ENCODE results near the gene NLE1. TPM values are rescaled to one million over a fixed set of nuclear protein-coding genes. Genes with fewer than 3 reads are reported as not detected.
"Not testable (repeated sequence)": the region's sequence is repeated elsewhere in the genome, so short reads cannot be mapped to it uniquely, and the experiment has no call there.

Gene NLE1
- total RNA-seq, 2 donors from 2014 or later, result 17.7 to 35.6 TPM

DNA sequence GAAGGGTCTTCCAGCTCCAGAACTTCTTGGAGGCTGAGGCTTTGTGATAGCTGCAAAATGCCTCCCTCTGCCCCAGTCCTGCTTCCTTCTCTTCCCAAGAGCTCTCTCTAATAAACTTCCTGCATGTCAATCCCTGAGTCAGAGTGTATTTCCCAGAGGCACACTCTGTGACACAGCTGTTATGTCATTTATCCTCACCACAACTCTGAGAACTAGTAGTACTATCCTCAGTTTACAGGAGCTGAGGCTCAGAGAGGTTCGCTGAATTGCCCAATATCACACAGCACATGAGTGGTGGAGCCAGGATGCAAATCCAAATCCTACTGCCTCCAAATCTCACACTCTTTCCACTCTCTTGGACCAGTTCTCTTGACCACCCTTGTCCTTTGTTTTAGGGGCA lies 25.6 kb upstream of the NLE1 start:
- Mint-ChIP-seq H3K9me3 (no peaks in the 10 kb centered on the region), H3K27ac (no peak overlapping the region), H3K36me3 (no peaks in the 10 kb centered on the region)
- ATAC-seq (no peak), DNase-seq (ENCODE audit: low spot score in 2 of 2) (no peak)

DNA sequence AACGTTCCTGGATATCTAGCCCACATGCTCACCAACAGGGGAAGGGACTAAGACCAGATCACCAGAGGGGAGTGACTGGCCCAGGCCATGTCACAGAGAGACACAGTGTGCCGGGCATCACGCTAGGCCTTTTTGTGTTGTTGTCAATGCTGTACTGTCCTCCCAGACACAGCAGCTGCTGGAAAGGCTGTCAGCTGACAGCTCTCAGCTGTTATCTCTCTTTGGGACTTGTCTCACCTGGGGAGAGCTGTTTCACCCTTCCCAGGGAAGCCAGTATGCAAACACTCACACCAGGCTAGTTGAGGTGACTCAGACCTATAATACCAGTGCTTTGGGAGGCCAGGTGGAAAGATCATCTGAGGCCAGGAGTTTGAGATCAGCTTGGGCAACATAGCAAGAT lies 24.9 kb upstream of the NLE1 start:
- Mint-ChIP-seq H3K27ac (no peak overlapping the region), H3K36me3 (no peaks in the 10 kb centered on the region), H3K9me3 (no peaks in the 10 kb centered on the region)
- DNase-seq (ENCODE audit: low spot score in 2 of 2), result no peak
- ATAC-seq, result no peak

DNA sequence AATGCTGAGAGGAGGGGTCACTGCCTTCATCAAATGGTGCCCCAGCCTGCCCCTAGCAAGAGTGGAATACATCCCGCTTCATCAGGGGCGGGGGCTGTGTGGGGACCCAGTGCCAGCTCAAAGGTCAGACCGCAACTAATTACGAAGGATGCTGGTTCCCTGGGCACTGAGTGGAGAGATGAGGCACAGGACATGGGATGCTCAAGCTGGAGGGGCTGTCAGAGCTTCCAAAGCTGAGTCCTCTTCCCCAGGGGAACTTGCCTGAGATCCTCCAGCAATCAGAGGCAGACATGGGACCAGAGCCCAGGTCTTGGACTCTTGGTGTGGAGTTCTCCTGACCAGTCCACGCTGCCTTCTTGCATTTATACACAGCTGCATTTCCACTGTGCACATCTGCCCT lies 24.4 kb upstream of the NLE1 start:
- Mint-ChIP-seq H3K9me3 (no peaks in the 10 kb centered on the region), H3K27ac (no peak overlapping the region), H3K36me3 (no peaks in the 10 kb centered on the region)
- no peak for DNase-seq (ENCODE audit: low spot score in 2 of 2)
- ATAC-seq, result no peak

DNA sequence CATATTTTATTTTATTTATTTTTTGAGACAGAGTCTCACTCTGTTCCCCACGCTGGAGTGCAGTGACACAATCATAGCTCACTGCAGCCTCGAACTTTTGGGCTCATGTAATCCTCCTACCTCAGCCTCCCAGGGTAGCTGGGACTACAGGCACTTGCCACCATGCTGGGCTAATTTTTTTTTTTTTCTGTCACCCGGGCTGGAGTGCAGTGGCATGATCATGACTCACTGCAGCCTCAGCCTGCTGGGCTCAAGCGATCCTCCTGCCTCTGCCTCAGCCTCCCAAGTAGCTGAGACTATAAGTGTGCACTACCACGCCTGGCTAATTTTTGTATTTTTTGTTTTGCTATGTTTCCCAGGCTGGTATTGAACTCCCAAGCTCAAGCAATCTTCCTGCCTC lies 22.6 kb upstream of the NLE1 start:
- Mint-ChIP-seq H3K9me3 (no peaks in the 10 kb centered on the region), H3K27ac (no peak overlapping the region), H3K36me3 (no peaks in the 10 kb centered on the region)
- no peak for DNase-seq (ENCODE audit: low spot score in 2 of 2)
- ATAC-seq, result no peak

DNA sequence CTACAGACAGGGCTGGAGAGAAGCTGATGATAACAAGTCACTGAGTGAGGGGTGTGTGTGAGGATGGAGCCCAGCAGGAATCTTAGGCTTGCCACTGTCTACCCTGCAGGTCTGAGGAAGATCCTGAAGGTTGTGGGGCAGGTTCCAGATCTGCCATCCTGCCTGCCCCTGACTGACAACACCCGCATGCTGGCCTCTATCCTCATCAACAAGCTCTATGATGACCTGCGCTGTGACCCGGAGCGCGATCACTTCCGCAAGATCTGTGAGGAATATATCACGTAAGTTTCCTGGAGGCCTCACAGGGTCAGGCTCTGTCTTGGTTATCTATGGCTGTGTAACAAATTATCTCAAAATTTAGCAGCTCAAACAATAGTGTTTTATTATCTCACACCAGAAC lies 21.8 kb upstream of the NLE1 start:
- no peaks in the 10 kb centered on the region for H3K9me3 Mint-ChIP-seq
- DNase-seq (ENCODE audit: low spot score in 2 of 2) (no peak), ATAC-seq (no peak)
- no peaks in the 10 kb centered on the region for H3K36me3 Mint-ChIP-seq
- H3K27ac Mint-ChIP-seq, result no peak overlapping the region

DNA sequence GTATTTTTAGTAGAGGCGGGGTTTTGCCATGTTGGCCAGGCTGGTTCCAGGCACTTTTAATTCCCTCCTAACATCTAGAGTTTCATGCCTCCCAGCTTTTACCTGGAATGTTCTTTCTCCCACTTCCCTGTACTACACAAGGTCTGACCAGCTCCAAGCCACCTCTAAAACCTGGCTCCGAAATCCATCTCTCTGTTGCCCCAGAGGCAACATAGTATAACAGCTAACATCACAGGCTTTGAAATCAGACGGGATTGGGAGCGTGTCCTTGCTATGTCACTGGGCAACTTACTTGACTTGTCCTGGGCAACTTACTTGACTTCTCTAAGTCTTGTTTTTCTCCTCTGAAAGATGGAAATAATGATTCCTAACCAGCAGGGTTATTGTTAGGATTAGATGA lies 20.7 kb upstream of the NLE1 start:
- no peak overlapping the region for H3K27ac Mint-ChIP-seq
- H3K36me3 Mint-ChIP-seq, result no peaks in the 10 kb centered on the region
- H3K9me3 Mint-ChIP-seq, result peaks cover 0 to 4% of the 10 kb centered on the region in 2 donors
- DNase-seq (ENCODE audit: low spot score in 2 of 2) (no peak), ATAC-seq (no peak)

DNA sequence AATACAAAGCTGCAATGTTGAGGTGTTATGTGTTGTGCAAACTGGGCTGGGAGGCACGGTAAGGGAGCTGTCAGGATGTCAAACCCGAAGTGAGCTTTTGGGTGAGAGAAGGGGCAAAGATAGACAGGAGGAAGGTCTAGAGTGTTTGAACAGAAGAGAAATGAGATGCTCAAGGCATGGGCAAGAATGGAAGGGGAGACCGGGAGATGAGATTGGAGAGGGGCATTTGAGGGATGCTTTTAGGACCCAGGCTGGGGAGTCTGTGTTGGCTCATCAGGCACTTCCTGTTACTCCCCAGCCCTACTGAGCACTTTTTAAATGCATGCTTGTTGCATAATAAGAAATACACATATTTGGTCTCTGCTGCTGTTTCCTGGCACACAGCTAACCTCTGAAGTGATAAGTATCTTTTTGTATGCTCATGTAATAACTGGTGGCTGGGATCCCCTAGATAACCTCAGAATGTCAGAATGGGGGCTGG lies 19.2 kb upstream of the NLE1 start:
- DNase-seq (ENCODE audit: low spot score in 2 of 2) (no peak), ATAC-seq (peak in 1 of 2 donors; percentile 15)
- Mint-ChIP-seq H3K27ac (peak overlapping the region in 1 of 2 donors; percentile 46), H3K36me3 (no peaks in the 10 kb centered on the region), H3K9me3 (peaks cover 0 to 4% of the 10 kb centered on the region in 2 donors)

DNA sequence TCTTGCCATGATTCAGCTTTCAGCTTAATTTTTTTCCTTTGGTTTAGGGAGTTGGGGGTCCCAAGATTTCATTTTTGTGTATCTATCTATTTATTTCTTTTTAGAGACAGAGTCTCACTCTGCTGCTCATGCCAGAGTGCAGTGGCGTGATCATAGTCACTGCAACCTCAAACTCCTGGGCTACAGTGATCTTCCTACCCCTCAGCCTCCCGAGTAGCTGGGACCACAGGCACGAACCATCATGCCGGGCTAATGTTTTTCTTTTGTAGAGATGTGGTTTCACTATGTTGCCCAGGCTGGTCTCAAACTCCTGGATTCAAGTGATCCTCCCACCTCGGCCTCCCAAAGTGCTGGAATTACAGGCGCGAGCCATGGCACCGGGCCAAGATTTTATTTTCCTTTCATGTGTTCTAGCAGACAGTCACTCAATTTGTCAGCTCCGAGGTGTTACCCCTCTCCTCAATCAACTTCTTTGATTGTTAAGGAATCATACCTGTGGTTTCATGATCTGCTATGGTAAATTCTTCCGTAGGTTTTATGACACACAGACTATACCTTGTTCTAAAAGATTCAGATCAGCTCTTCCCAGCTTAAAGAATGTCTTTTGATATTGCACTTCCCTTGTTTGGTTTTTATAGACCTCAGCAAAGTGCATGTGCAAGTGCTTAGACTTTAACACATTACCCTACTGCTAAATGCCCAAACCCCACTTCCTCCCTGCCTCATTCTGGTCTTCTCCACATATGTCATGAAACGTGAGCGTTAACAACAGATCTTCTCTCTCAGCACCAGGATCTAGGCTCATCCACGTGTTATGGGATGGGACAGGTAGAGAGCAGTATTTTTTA lies 18.5 kb upstream of the NLE1 start:
- ATAC-seq, result peak; percentile 85 to 91
- H3K27ac Mint-ChIP-seq, result peak overlapping the region; percentile 6 to 46
- no peaks in the 10 kb centered on the region for H3K36me3 Mint-ChIP-seq
- peak in 1 of 2 donors; percentile 20 for DNase-seq (ENCODE audit: low spot score in 2 of 2)
- peaks cover 0 to 4% of the 10 kb centered on the region in 2 donors for H3K9me3 Mint-ChIP-seq

DNA sequence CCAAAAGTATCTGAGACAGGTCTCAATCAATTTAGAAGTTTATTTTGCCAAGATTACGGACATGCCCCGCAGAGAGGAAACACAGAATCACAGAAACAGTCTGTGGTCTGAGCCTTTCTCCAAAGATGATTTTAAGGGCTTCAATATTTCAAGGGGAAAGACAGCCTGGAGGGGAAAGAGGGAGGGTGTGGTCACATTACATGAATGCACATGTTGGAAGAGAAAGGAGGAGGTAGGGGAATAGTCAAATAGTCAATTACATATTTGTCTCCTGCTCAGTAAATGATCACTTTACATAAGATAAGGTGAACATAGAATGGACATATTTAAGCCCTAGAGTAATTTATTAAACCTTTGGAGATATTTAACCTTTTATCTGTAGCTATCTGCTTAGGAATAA lies 17.8 kb upstream of the NLE1 start:
- Mint-ChIP-seq H3K36me3 (no peaks in the 10 kb centered on the region), H3K27ac (peak overlapping the region in 1 of 2 donors; percentile 46), H3K9me3 (peaks cover 0 to 4% of the 10 kb centered on the region in 2 donors)
- DNase-seq (ENCODE audit: low spot score in 2 of 2) (no peak), ATAC-seq (no peak)

DNA sequence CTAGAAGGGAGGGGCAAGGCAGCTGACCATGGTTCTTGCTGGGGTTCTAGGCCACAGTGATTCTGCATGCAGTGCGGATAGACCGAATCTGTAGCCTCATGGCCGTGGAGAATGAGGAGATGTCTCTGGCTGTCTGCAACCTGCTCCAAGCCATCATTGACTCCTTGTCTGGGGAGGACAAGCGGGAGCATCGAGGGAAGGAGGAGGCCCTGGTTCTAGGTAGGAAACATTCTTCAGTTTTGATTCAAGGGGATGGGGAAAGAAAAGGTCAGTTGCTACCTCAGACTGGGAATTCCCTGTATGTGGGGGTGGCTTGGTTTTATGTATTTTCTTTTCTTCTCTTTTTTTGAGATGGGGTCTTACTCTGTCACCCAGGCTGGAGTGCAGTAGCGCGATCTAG lies 13.1 kb upstream of the NLE1 start:
- peaks cover 0 to 4% of the 10 kb centered on the region in 2 donors for H3K9me3 Mint-ChIP-seq
- no peak overlapping the region for H3K27ac Mint-ChIP-seq
- ATAC-seq (no peak), DNase-seq (ENCODE audit: low spot score in 2 of 2) (no peak)
- no peaks in the 10 kb centered on the region for H3K36me3 Mint-ChIP-seq

DNA sequence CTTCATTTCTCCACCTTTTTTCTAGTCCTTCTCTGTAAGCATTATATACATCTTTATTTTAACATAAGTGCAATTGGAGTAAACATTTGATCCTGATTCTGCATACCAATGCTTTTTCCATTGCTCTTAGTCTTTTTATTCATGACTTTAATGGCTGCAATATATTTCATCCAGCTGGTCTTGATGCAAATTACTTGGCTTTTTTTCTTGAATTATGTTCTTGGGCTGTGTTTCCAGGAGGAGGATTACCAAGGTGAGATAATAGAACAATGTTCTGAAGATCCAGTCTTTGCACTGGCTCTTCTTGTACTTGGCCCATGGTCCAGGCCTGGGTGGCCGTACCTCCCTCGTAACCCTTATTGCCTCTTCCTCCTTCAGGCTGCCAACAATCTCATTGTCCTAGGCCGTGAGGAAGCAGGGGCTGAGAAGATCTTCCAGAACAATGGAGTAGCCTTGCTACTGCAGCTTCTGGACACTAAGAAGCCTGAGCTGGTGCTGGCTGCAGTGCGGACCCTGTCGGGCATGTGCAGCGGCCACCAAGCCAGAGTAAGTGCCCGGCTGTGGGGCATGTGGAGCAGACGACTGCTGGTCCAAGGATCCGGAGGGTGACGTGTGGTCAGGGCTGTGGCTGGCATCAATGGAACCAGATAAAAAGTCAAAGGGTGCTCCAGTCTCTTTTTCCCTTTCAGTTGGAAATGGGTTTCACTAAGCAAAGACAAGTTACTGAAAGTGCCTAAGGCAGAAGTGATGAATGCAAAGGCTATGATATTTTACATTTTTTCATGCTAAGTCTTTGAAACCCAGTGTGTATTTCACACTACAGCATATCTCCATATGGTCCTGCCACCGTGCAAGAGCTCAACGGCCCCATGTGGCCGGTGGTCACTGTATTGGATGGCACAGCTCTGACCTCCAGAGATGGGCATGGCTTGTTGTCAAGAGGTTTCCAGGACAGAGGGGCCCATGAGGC lies 12.4 kb upstream of the NLE1 start:
- no peak overlapping the region for H3K27ac Mint-ChIP-seq
- H3K9me3 Mint-ChIP-seq, result peaks cover 0 to 4% of the 10 kb centered on the region in 2 donors
- no peaks in the 10 kb centered on the region for H3K36me3 Mint-ChIP-seq
- DNase-seq (ENCODE audit: low spot score in 2 of 2), result no peak
- ATAC-seq, result no peak

DNA sequence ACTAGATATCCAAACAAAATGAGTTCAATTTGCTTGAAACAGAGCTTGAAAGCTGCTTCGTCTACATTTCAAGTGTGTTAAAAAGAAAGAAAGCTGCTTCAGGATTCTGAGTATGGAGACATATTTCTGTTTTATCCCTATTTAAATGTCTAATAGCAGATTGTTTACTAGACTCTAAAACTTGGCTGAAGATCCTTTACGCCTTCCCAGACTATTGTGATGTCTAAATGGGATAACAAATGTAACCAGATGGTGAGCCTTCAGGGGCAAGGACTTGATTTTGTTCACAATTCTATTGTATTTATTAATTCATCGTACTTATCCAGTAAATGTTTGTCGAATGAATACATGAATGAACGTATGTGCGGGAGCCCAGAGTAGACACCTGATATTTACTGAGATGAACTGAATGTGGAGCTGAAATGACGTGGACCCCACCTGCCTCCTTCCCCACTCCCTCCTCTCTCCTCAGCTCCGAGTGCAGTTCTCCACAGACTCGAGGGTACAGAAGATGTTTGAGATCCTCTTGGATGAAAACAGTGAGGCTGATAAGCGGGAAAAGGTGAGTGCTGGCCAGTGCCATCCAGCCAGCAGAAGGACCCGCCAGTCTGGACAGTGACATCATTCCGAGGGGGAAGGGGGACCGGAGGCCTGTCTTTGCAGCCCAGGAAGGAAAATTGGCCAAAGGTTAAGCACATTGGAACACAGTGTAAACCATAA lies 10.5 kb upstream of the NLE1 start:
- Mint-ChIP-seq H3K36me3 (no peaks in the 10 kb centered on the region), H3K27ac (no peak overlapping the region), H3K9me3 (no peaks in the 10 kb centered on the region)
- no peak for ATAC-seq
- DNase-seq (ENCODE audit: low spot score in 2 of 2), result no peak

DNA sequence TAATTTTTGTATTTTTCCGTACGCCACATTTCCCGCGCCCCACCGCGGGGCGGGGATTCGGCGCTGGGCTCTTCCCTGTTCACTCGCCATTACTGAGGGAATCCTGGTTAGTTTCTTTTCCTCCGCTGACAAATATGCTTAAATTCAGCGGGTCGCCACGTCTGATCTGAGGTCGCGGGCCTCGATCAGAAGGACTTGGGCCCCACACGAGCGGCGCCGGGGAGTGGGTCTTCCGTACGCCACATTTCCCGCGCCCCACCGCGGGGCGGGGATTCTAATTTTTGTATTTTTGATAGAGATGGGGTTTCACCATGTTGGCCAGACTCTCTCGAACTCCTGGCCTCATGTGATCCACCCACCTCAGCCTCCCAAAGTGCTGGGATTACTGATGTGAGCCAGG lies 9.0 kb upstream of the NLE1 start:
- not testable (repeated sequence) for H3K36me3 Mint-ChIP-seq, ATAC-seq, H3K9me3 Mint-ChIP-seq

DNA sequence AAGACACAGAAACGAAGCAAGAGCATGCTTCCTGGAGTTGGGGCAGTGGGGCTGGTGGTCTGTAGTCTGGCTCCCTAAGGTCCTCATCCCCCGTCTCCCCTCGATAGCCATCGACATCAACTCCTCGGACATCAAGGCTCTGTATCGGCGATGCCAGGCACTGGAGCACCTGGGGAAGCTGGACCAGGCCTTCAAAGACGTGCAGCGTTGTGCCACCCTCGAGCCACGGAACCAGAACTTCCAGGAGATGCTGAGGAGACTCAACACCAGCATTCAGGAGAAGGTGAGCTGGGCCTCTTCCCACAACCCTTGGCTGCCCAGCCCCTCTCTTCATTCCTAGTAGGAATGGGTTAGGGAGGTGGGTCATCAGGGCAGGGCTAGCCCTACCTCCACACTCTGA lies 7.8 kb upstream of the NLE1 start:
- Mint-ChIP-seq H3K36me3 (no peaks in the 10 kb centered on the region), H3K9me3 (no peaks in the 10 kb centered on the region), H3K27ac (no peak overlapping the region)
- no peak for ATAC-seq
- DNase-seq (ENCODE audit: low spot score in 2 of 2), result no peak

More for the DNA sequence above, 9.0 kb upstream of the NLE1 start:
- H3K27ac Mint-ChIP-seq, result not testable (repeated sequence)
- peak in 1 of 2 donors; percentile 66 for DNase-seq (ENCODE audit: low spot score in 2 of 2)

DNA sequence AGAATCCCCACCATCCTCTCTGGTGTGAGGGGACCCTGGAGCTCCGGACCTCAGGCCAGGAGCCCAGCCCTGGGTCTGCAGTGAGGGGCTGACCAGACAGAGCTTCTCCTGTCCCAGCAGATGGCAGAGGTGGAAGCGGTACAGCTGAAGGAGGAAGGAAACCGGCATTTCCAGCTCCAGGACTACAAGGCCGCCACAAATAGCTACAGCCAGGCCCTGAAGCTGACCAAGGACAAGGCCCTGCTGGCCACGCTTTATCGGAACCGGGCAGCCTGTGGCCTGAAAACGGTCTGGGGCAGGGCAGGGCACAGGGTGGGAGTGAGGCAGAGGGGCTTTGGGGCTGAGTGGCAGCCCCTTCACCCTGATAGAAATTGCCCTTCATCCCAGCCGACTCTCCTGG lies 6.0 kb upstream of the NLE1 start:
- no peak for ATAC-seq

DNA sequence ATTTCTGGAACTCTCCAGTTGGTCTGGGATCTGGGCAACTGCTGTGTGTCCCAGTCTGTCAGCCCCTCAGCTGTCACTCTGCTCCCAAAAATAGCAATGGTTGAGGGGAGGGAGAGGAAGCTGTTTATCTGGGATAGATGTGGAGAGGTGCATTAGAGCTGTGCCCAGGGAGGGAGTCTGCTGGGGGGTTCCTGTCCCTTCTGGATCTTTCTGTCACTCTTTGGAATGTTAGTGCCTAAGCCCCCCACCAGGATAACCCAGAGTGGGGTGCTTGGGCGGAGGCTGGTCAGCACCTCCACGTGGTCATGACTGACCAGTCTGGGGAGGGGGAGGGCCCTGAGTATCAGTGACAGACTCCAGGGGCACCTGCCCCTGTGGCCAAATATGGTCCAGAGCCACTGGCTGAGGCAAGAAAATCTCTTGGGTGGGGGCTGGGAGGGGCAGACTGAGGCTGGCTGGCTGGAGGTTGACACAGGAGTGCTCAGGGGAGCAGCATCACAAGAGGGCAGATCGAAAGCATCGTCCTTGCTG lies 5.3 kb upstream of the NLE1 start, which contains the start of gene UNC45B:
TSS of gene UNC45B (plus strand) at position 443 of the 531 bp plus-strand sequence. CDS start 447 bp downstream, outside the sequence.
- no peak for ATAC-seq
- Mint-ChIP-seq H3K27ac (no peak within 1 kb of the TSS), H3K9me3 (no peaks in the 10 kb centered on the region), H3K36me3 (no peaks in the 10 kb centered on the region)
- DNase-seq (ENCODE audit: low spot score in 2 of 2), result no peak

More for the DNA sequence above, 6.0 kb upstream of the NLE1 start:
- H3K9me3 Mint-ChIP-seq, result no peaks in the 10 kb centered on the region
- H3K36me3 Mint-ChIP-seq, result no peaks in the 10 kb centered on the region
- no peak overlapping the region for H3K27ac Mint-ChIP-seq
- DNase-seq (ENCODE audit: low spot score in 2 of 2), result no peak

Measured in activated naive CD4-positive, alpha-beta T cell treated with anti-CD3 and anti-CD28 coated beads, Interleukin-2, amount 50 U/mL, for 72 hours (primary cell).